ENCODE data around the gene NEGR1. TPM values are rescaled to one million over a fixed set of nuclear protein-coding genes. Genes with fewer than 3 reads are reported as not detected.

The NEGR1 gene
- total RNA-seq, 1 experiment from 2014 or later, result 19.2 TPM

- BruUV-seq (replicated peaks), result no TSS peak
- intact Hi-C loops (cut with micrococcal nuclease; ENCODE audit: unreplicated experiment), result no loop called here
- H3K27ac Mint-ChIP-seq (ENCODE audit: unreplicated experiment), result no peak overlapping the region
- no peak overlapping the region for H3K4me3 Mint-ChIP-seq (ENCODE audit: low read depth, unreplicated experiment)
- no peak for DNase-seq
- CTCF ChIA-PET, result no interaction called here
- H3K27me3 Mint-ChIP-seq (ENCODE audit: unreplicated experiment), result no peaks in the 10 kb centered on the region
- no peaks in the 10 kb centered on the region for H3K4me1 Mint-ChIP-seq (ENCODE audit: low read depth, unreplicated experiment)
- no peaks in the 10 kb centered on the region for H3K9me3 Mint-ChIP-seq (ENCODE audit: low read depth, unreplicated experiment)
- TF ChIP-seq CTCF (IDR thresholded peaks at IDR 0.05; ENCODE audit: unreplicated experiment), result no peak
- H3K36me3 Mint-ChIP-seq (ENCODE audit: insufficient read depth, unreplicated experiment), result no peaks in the 10 kb centered on the region
Observed at GRCh38 chr1:71857862-71858261, 424.5 kb downstream of the NEGR1 start.

- no peak for TF ChIP-seq CTCF (IDR thresholded peaks at IDR 0.05; ENCODE audit: unreplicated experiment)
- Mint-ChIP-seq H3K4me3 (ENCODE audit: low read depth, unreplicated experiment) (no peak overlapping the region), H3K27ac (ENCODE audit: unreplicated experiment) (no peak overlapping the region), H3K36me3 (ENCODE audit: insufficient read depth, unreplicated experiment) (no peaks in the 10 kb centered on the region), H3K4me1 (ENCODE audit: low read depth, unreplicated experiment) (no peaks in the 10 kb centered on the region), H3K9me3 (ENCODE audit: low read depth, unreplicated experiment) (no peaks in the 10 kb centered on the region), H3K27me3 (ENCODE audit: unreplicated experiment) (no peaks in the 10 kb centered on the region)
- intact Hi-C loops (cut with micrococcal nuclease; ENCODE audit: unreplicated experiment), result no loop called here
- no TSS peak for BruUV-seq (replicated peaks)
- CTCF ChIA-PET, result no interaction called here
- DNase-seq, result no peak
Observed at GRCh38 chr1:71853360-71853759, 429.0 kb downstream of the NEGR1 start.

- Mint-ChIP-seq H3K4me3 (ENCODE audit: low read depth, unreplicated experiment) (no peak overlapping the region), H3K9me3 (ENCODE audit: low read depth, unreplicated experiment) (no peaks in the 10 kb centered on the region), H3K4me1 (ENCODE audit: low read depth, unreplicated experiment) (no peaks in the 10 kb centered on the region), H3K27me3 (ENCODE audit: unreplicated experiment) (no peaks in the 10 kb centered on the region), H3K27ac (ENCODE audit: unreplicated experiment) (no peak overlapping the region), H3K36me3 (ENCODE audit: insufficient read depth, unreplicated experiment) (no peaks in the 10 kb centered on the region)
- no TSS peak for BruUV-seq (replicated peaks)
- no peak for TF ChIP-seq CTCF (IDR thresholded peaks at IDR 0.05; ENCODE audit: unreplicated experiment)
- DNase-seq, result no peak
- CTCF ChIA-PET, result no interaction called here
- intact Hi-C loops (cut with micrococcal nuclease; ENCODE audit: unreplicated experiment), result no loop called here
Observed at GRCh38 chr1:71850936-71851335, 431.4 kb downstream of the NEGR1 start.

- no peaks in the 10 kb centered on the region for H3K9me3 Mint-ChIP-seq (ENCODE audit: low read depth, unreplicated experiment)
- CTCF ChIA-PET, result no interaction called here
- no peaks in the 10 kb centered on the region for H3K27me3 Mint-ChIP-seq (ENCODE audit: unreplicated experiment)
- no peaks in the 10 kb centered on the region for H3K4me1 Mint-ChIP-seq (ENCODE audit: low read depth, unreplicated experiment)
- intact Hi-C loops (cut with micrococcal nuclease; ENCODE audit: unreplicated experiment), result no loop called here
- no peak for TF ChIP-seq CTCF (IDR thresholded peaks at IDR 0.05; ENCODE audit: unreplicated experiment)
- H3K36me3 Mint-ChIP-seq (ENCODE audit: insufficient read depth, unreplicated experiment), result no peaks in the 10 kb centered on the region
- H3K27ac Mint-ChIP-seq (ENCODE audit: unreplicated experiment), result no peak overlapping the region
- BruUV-seq (replicated peaks), result no TSS peak
- no peak overlapping the region for H3K4me3 Mint-ChIP-seq (ENCODE audit: low read depth, unreplicated experiment)
- no peak for DNase-seq
Observed at GRCh38 chr1:71850515-71850914, 431.8 kb downstream of the NEGR1 start.

- H3K36me3 Mint-ChIP-seq (ENCODE audit: insufficient read depth, unreplicated experiment), result no peaks in the 10 kb centered on the region
- H3K4me1 Mint-ChIP-seq (ENCODE audit: low read depth, unreplicated experiment), result no peaks in the 10 kb centered on the region
- no TSS peak for BruUV-seq (replicated peaks)
- H3K9me3 Mint-ChIP-seq (ENCODE audit: low read depth, unreplicated experiment), result no peaks in the 10 kb centered on the region
- intact Hi-C loops (cut with micrococcal nuclease; ENCODE audit: unreplicated experiment), result no loop called here
- CTCF ChIA-PET, result no interaction called here
- no peak overlapping the region for H3K4me3 Mint-ChIP-seq (ENCODE audit: low read depth, unreplicated experiment)
- no peaks in the 10 kb centered on the region for H3K27me3 Mint-ChIP-seq (ENCODE audit: unreplicated experiment)
- no peak overlapping the region for H3K27ac Mint-ChIP-seq (ENCODE audit: unreplicated experiment)
- no peak for DNase-seq
- no peak for TF ChIP-seq CTCF (IDR thresholded peaks at IDR 0.05; ENCODE audit: unreplicated experiment)
Observed at GRCh38 chr1:71843012-71843411, 439.3 kb downstream of the NEGR1 start.

Data from Calu3 (cell line).